H1 (cell line): Measurements from ENCODE around the gene FBXO7. TPM values are rescaled to one million over a fixed set of nuclear protein-coding genes. Genes with fewer than 3 reads are reported as not detected.
A peak's percentile ranks its signal among the peaks of the same experiment; 100 is the strongest.

Experiments
- CTCF ChIA-PET: fragments of 300-600 bp; sonication (Branson Sonifier 250); formaldehyde crosslinking; loops from one replicate; lab custom pipeline; 2021; ENCODE audit not compliant: partially characterized antibody; lab: Charles Lee
- POLR2A ChIA-PET: fragments of 300-600 bp; sonication (Branson Sonifier 250); formaldehyde crosslinking; loops from one replicate; lab custom pipeline; 2021; ENCODE audit warnings: inconsistent platforms; ENCODE audit not compliant: partially characterized antibody; lab: Charles Lee
- DNase-seq, 2 experiments: peaks; one replicate each; pipeline versions ENCODE4 v3.0.0 to v3.0.0-alpha.2; 2010 to 2022; ENCODE audit warnings: low spot score in 2 of 2, low read depth in 1 of 2, mixed read lengths in 1 of 2
- FAIRE-seq: peaks from 2 replicates; lab custom pipeline; 2011; peaks lifted over from hg19 to GRCh38; lab: Jason Lieb, UNC
- H2AFZ ChIP-seq: 2 replicates; pipeline ENCODE4 v1.8.1; 2012; ENCODE audit warnings: low read length, inconsistent platforms
- H2AK5ac ChIP-seq: 2 replicates; pipeline ENCODE4 v1.6.1; 2013; ENCODE audit warnings: low read depth, low read length
- H2BK120ac ChIP-seq: replicated peaks from 2 replicates; pipeline ENCODE3; 2013; ENCODE audit warnings: low read depth, low read length, inconsistent platforms
- H2BK12ac ChIP-seq: 2 replicates; pipeline ENCODE4 v1.6.1; 2013; ENCODE audit warnings: low read depth, low read length
- H2BK15ac ChIP-seq: 2 replicates; pipeline ENCODE4 v1.6.1; 2013; ENCODE audit warnings: low read length
- H2BK20ac ChIP-seq: 2 replicates; pipeline ENCODE4 v1.6.1; 2013; ENCODE audit warnings: low read length
- H2BK5ac ChIP-seq: 2 replicates; pipeline ENCODE4 v1.6.1; 2013; ENCODE audit warnings: low read depth, low read length
- H3K14ac ChIP-seq: 2 replicates; pipeline ENCODE4 v1.6.1; 2013; ENCODE audit warnings: inconsistent platforms; ENCODE audit not compliant: insufficient read length
- H3K18ac ChIP-seq: 2 replicates; pipeline ENCODE4 v1.6.1; 2013; ENCODE audit warnings: low read length; ENCODE audit errors: extremely low read depth
- H3K23ac ChIP-seq: 2 replicates; pipeline ENCODE4 v1.6.1; 2013; ENCODE audit warnings: inconsistent platforms; ENCODE audit not compliant: insufficient read length
- H3K23me2 ChIP-seq: 2 replicates; pipeline ENCODE4 v1.6.1; 2013; ENCODE audit warnings: low read depth, low read length
- H3K27ac ChIP-seq: 2 replicates; pipeline ENCODE4 v1.6.1; 2011; ENCODE audit warnings: low read depth, low read length, inconsistent platforms
- H3K27me3 ChIP-seq, 4 experiments: replicated peaks in 1 of 4; 1 replicate in 1 of 4; 2 replicates in 3 of 4; pipeline versions ENCODE4 v1.6.1 to v1.8.1; 2011 to 2013; ENCODE audit warnings: low read length in 3 of 4, mild to moderate bottlenecking in 3 of 4, inconsistent platforms in 2 of 4, mixed read lengths in 2 of 4, moderate library complexity in 1 of 4; ENCODE audit not compliant: control insufficient read depth in 3 of 4, insufficient read depth in 3 of 4; ENCODE audit errors: extremely low read depth in 1 of 4
- H3K36me3 ChIP-seq, 4 experiments: 2 replicates each; pipeline versions ENCODE4 v1.6.1 to v1.8.1; 2011 to 2013; ENCODE audit warnings: mild to moderate bottlenecking in 4 of 4, low read length in 3 of 4, moderate library complexity in 2 of 4, control low read depth in 1 of 4, inconsistent platforms in 1 of 4; ENCODE audit not compliant: insufficient read depth in 4 of 4, control insufficient read depth in 2 of 4
- H3K4ac ChIP-seq: replicated peaks from 2 replicates; pipeline ENCODE3; 2013; ENCODE audit warnings: low read length, low read depth, mixed read lengths, inconsistent platforms; ENCODE audit not compliant: insufficient read length
- H3K4me1 ChIP-seq, 4 experiments: replicated peaks in 1 of 4; 1 replicate in 1 of 4; 2 replicates in 3 of 4; pipeline versions ENCODE4 v1.6.1 to v1.8.1; 2011 to 2013; ENCODE audit warnings: low read length in 3 of 4, inconsistent platforms in 2 of 4, mixed read lengths in 1 of 4; ENCODE audit not compliant: insufficient read depth in 4 of 4, control insufficient read depth in 3 of 4
- H3K4me2 ChIP-seq, 2 experiments: 2 replicates each; pipeline versions ENCODE4 v1.6.1 to v1.8.1; 2011 to 2013; ENCODE audit warnings: low read depth in 2 of 2, low read length in 2 of 2, control low read depth in 1 of 2, inconsistent platforms in 1 of 2, mild to moderate bottlenecking in 1 of 2; ENCODE audit not compliant: insufficient read depth in 1 of 2
- H3K4me3 ChIP-seq, 4 experiments: fragments of 200-600, 300-600 bp in 1 of 4; sonication (generic), shearing (Covaris generic), sonication (Bioruptor Twin) in 1 of 4; 2 replicates each; pipeline versions ENCODE4 v1.5.1 to v1.8.1; 2011 to 2016; ENCODE audit warnings: low read length in 4 of 4, low read depth in 3 of 4, control low read depth in 2 of 4, inconsistent platforms in 2 of 4, mild to moderate bottlenecking in 2 of 4, mixed read lengths in 1 of 4, moderate library complexity in 1 of 4; ENCODE audit not compliant: insufficient read depth in 2 of 4; ENCODE audit errors: extremely low read depth in 1 of 4
- H3K56ac ChIP-seq: replicated peaks from 2 replicates; pipeline ENCODE3; 2013; ENCODE audit warnings: low read depth, mild to moderate bottlenecking, mixed read lengths, low read length, inconsistent platforms; ENCODE audit not compliant: insufficient read length
- H3K79me1 ChIP-seq: 2 replicates; pipeline ENCODE4 v1.6.1; 2013; ENCODE audit warnings: low read depth, low read length, control low read depth
- H3K79me2 ChIP-seq, 2 experiments: 2 replicates each; pipeline versions ENCODE4 v1.6.1 to v1.8.1; 2012 to 2013; ENCODE audit warnings: low read length in 2 of 2, mild to moderate bottlenecking in 2 of 2, inconsistent platforms in 1 of 2; ENCODE audit not compliant: insufficient read depth in 2 of 2, control insufficient read depth in 1 of 2
- H3K9ac ChIP-seq, 4 experiments: replicated peaks in 1 of 4; 1 replicate in 1 of 4; 2 replicates in 3 of 4; pipeline versions ENCODE4 v1.6.1 to v1.8.1; 2011 to 2013; ENCODE audit warnings: low read depth in 3 of 4, low read length in 3 of 4, control low read depth in 2 of 4, mild to moderate bottlenecking in 2 of 4, moderate library complexity in 2 of 4, inconsistent platforms in 1 of 4; ENCODE audit errors: extremely low read depth in 1 of 4
- H3K9me3 ChIP-seq, 2 experiments: 2 replicates each; pipeline versions ENCODE4 v1.6.1 to v1.8.1; 2012 to 2013; ENCODE audit warnings: mild to moderate bottlenecking in 2 of 2, moderate library complexity in 2 of 2, control low read depth in 1 of 2, inconsistent platforms in 1 of 2, low read depth in 1 of 2, low read length in 1 of 2, mixed read lengths in 1 of 2; ENCODE audit not compliant: insufficient read depth in 2 of 2
- H4K20me1 ChIP-seq, 2 experiments: replicated peaks in 1 of 2; 2 replicates each; pipeline versions ENCODE3 to v1.8.1; 2011 to 2013; ENCODE audit warnings: inconsistent platforms in 2 of 2, low read length in 2 of 2, mild to moderate bottlenecking in 1 of 2; ENCODE audit not compliant: insufficient read depth in 2 of 2, control insufficient read depth in 1 of 2
- H4K5ac ChIP-seq: 2 replicates; pipeline ENCODE4 v1.6.1; 2013; ENCODE audit warnings: low read length, low read depth, mixed read lengths, inconsistent platforms; ENCODE audit not compliant: insufficient read length
- H4K8ac ChIP-seq: 2 replicates; pipeline ENCODE4 v1.8.0; 2013; ENCODE audit warnings: mild to moderate bottlenecking, moderate library complexity, low read length, inconsistent platforms; ENCODE audit not compliant: insufficient read depth; ENCODE audit errors: extremely low read depth
- H4K91ac ChIP-seq: replicated peaks from 2 replicates; pipeline ENCODE3; 2013; ENCODE audit warnings: low read length, mixed read lengths, inconsistent platforms; ENCODE audit not compliant: insufficient read length
- POLR2A ChIP-seq, 2 experiments: IDR thresholded peaks; 1 replicate in 1 of 2; 2 replicates in 1 of 2; pipeline ENCODE4 v1.6.1; 2011; ENCODE audit warnings: low read depth in 2 of 2, low read length in 2 of 2, mild to moderate bottlenecking in 2 of 2; ENCODE audit errors: control extremely low read depth in 1 of 2
- POLR2AphosphoS5 ChIP-seq: IDR thresholded peaks from 2 replicates; pipeline ENCODE4 v1.6.1; 2011; ENCODE audit warnings: low read depth, low read length
- POU5F1 ChIP-seq: IDR thresholded peaks from 2 replicates; pipeline ENCODE4 v1.6.1; 2011; ENCODE audit warnings: low read depth, mild to moderate bottlenecking, low read length, moderate library complexity
- TAF1 ChIP-seq: IDR thresholded peaks from 2 replicates; pipeline ENCODE4 v1.6.1; 2011; ENCODE audit warnings: mild to moderate bottlenecking, low read depth, low read length
- WGBS, 2 experiments: shearing (Covaris generic) in 1 of 2; methylation state at CpG; one replicate each; pipeline versions ENCODE4 v1.1.6 to v1.1.7; 2013 to 2015; ENCODE audit warnings: low lambda C conversion rate in 2 of 2, mixed read lengths in 2 of 2, inconsistent platforms in 1 of 2, low coverage in 1 of 2, missing lambda C conversion rate in 1 of 2; ENCODE audit not compliant: insufficient replicate concordance in 2 of 2, insufficient coverage in 1 of 2, insufficient read length in 1 of 2; ENCODE audit errors: extremely low coverage in 1 of 2, missing lambda C conversion rate in 1 of 2; 5-methylcytosine and 5-hydroxymethylcytosine counted together
- polyA plus RNA-seq, 7 experiments: library from polyadenylated mRNA; depleted of rRNA in 3 of 7; stranded (reverse) in 5 of 7; unstranded in 2 of 7; fragments of >200 nt in 5 of 7; fragments of 200-250 nt in 2 of 7; gene quantifications; 1 replicate in 5 of 7; 2 replicates in 1 of 7; 4 replicates in 1 of 7; pipeline versions ENCODE4 v1.2.1 to v1.2.3, GENCODE V29; 2011 to 2013; ENCODE audit warnings: missing spikeins in 2 of 7, mixed read lengths in 2 of 7
- total RNA-seq: library from RNA; stranded (reverse); fragmentation: NEBNext Ultra II Directional; extraction: Animal tissue kit (Norgen Biotek cat#: 25700); gene quantifications from 2 replicates; pipeline ENCODE4 v1.2.1, GENCODE V29; 2021

The FBXO7 gene
- total and polyA plus RNA-seq, 2 of the 8 experiments (the other 6 are each of a cell fraction or from before 2014, with no cell fraction given): 62.7 to 76.1 TPM

- 70% methylated on average over 18 of the region's 19 CpGs; no CpG with 5 or more reads in 1 of the 2 experiments for WGBS, 2 experiments
- DNase-seq: peak; percentile 62 to 67
- Histone ChIP-seq H3K4me1 (no peaks in the 10 kb centered on the region; a peak in 1 of 7 replicates), H4K91ac (peak overlapping the region; percentile 88), H2AFZ (no peak overlapping the region), H3K18ac (peak overlapping the region; percentile 85), H2BK20ac (no peak overlapping the region), H3K56ac (peak overlapping the region; percentile 52), H2BK12ac (no peak overlapping the region), H3K79me1 (no peaks in the 10 kb centered on the region), H3K14ac (no peak overlapping the region), H3K4me2 (peak overlapping the region; percentile 43 to 71; a peak in 3 of 4 replicates), H3K79me2 (no peaks in the 10 kb centered on the region), H4K8ac (peak overlapping the region; percentile 81), H3K9ac (peak overlapping the region in 3 of 4 experiments; percentile 29 to 46 (median 42); a peak in 4 of 7 replicates), H2BK15ac (no peak overlapping the region; the same call in 1 of the 2 replicates), H4K5ac (peak overlapping the region; percentile 88), H3K27me3 (no peaks in the 10 kb centered on the region)
- TF ChIP-seq POLR2A (IDR thresholded peaks at IDR 0.05; ENCODE audit: control extremely low read depth in 1 of 2, low read depth in 2 of 2, low read length in 2 of 2): peak in 1 of 2 experiments; percentile 69; a peak in 2 of 3 replicates
- no peak for TF ChIP-seq POU5F1
- peak; percentile 51; the same call in 1 of the 2 replicates for TF ChIP-seq TAF1
- 0 out of 2 replicates have a peak, but pooled peaks have one; percentile 34 for TF ChIP-seq POLR2AphosphoS5
- TF ChIP-seq, all 59 proteins: peak for 3
- H2AK5ac ChIP-seq: peak overlapping the region; percentile 30; the same call in 1 of the 2 replicates
- FAIRE-seq: no peak
- ChIA-PET CTCF (interaction anchor here (0.6 to 6.6 kb wide), 3 partner anchors 96 to 347 kb away, joined by 3 to 102 read pairs (median 3); no protein-coding TSS in a partner anchor), POLR2A (no interaction called here)
- H2BK5ac ChIP-seq: peak overlapping the region; percentile 82
- H3K23me2 ChIP-seq: peaks cover 4% of the 10 kb centered on the region
- no peak overlapping the region for H3K23ac ChIP-seq
- H4K20me1 ChIP-seq: peaks cover 3 to 5% of the 10 kb centered on the region in 2 experiments
- peak overlapping the region; percentile 57 for H3K4ac ChIP-seq
- H2BK120ac ChIP-seq: peak overlapping the region; percentile 30
- peak overlapping the region in 3 of 4 experiments; percentile 10 to 45 (median 26); a peak in 4 of 8 replicates for H3K4me3 ChIP-seq
- H3K27ac ChIP-seq: peak overlapping the region; percentile 78; the same call in 1 of the 2 replicates
- H3K9me3 ChIP-seq: no peaks in the 10 kb centered on the region
- H3K36me3 ChIP-seq: peaks cover 0 to 2% (median 0%) of the 10 kb centered on the region in 4 experiments; a peak in 2 of 8 replicates
Observed at GRCh38 chr22:32531931-32532819, 57.6 kb downstream of the FBXO7 start.
